ENCODE data around the gene SMU1.

Gene SMU1

DNA sequence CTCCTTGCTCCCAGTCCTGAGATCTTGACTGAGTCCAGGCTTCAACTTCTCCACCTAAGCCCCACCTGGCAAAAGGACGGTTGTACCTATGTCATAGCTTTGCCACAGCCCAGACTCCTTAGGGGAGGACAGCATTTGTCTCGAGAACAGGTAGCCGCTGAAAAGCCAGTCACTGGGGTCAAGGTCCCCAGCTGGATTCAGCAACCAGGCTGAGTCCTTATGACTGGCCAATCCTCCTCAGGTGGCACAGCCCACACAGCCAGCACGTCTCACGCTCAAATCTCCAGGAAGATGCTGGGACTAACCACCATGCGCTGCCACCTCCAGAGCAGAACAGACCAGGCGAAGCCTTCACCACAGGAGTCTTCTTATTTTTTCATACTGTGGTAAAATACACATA is 27.9 kb upstream of the SMU1 start:
- DNase-seq, result no peak

DNA sequence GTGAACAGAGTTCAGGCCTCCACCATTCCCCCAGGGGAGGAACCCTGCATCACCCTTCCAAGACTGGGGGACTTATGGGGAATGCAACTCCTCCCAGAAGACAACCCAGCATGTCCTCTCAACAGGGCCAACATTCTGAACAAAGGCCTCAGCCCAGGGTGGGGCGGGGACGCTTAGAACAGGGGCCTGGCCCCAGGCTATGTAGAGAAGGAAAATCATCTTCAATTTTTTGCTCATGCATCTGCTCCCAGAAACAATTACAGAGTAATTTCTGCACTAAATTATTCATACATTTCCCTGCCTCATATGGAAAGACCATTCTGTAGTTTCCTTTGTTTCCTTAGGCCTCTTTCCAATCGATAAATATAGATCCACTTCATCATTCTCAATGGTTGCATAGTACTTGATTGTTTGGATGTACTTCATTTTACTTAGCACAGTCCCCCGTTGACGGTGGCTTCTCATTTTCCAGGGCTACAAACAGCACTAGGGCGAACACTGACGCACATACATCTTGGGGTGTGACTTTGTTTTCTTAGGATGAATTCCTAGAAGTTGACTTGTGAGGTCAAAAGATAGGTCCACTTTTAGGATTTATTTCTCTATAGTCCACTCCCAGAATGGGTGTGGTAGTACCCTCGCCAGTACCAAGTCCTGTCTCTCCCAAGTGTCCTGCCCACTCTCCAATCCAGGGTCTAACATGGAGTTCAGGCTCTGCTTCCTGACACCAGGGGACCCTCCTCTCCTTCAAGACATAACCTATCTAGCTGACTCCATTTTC is 27.2 kb upstream of the SMU1 start:
- peak; percentile 87 for DNase-seq

DNA sequence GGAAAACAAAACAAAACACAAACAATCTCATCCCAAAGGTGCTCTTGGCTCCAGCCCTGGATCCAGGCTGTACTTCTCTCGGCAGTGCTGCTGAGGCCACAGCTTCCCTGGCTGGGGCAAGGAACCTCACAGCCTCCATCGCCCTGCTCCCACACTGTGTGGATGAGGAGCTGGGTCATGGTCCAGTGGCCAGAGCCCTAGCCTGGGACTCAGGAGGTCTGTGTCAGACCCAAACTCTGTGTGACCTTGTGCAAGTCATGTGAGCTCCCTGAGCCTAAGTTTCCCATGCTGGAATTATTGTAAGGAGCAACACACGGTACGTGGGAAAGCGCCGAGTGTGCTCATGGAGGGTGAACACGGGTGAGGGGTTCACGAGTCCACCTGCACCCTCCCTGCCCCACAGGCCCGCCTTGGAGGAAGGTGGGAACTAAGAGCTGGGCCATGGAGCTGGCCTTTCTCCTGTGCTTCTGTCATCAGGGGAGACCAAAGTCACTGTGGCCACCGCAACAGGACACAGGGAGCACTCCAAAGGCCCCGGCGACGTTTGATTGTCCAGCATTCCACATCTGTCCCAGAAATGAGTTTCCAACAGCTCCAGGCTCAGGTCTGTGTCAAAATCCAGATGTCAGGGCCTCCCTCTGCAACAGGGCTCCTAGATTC is 26.2 kb upstream of the SMU1 start:
- no peak for DNase-seq

DNA sequence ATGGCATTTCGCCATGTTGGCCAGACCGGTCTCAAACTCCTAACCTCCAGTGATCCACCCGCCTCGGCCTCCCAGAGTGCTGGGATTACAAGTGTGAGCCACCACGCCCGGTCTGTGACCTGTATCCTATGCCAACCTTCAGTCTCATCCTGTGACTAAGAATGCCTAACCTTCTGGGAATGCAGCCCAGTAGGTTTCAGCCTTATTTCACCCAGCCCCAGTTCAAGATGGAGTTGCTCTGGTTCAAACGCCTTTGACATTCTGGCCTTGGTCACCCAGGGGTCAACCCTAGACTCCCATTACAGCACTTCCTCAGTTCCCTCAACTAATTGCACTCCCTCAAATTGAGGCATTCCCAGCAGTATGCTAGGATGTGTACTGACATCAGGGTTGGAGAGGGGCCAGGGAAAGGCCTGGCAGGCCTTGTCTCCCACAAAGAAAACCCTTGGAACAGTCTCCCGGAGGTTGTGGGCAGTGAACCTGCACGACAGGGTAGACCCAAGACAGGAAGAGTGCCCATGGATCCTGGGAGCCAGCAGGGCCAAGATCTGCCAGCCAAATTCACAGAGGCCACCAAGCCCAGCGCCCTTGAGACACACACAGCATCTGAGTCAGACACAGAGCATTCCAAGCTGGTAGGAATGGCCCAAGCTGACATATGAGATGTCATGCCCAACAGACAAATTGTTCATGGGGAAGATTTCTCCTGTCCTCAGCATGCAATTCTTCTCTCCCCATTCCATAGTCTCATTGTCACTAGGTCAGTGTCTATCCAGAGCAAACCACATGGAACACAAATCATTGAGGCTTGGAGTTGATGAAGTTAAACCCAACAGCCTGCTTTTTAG is 24.9 kb upstream of the SMU1 start:
- DNase-seq, result no peak

DNA sequence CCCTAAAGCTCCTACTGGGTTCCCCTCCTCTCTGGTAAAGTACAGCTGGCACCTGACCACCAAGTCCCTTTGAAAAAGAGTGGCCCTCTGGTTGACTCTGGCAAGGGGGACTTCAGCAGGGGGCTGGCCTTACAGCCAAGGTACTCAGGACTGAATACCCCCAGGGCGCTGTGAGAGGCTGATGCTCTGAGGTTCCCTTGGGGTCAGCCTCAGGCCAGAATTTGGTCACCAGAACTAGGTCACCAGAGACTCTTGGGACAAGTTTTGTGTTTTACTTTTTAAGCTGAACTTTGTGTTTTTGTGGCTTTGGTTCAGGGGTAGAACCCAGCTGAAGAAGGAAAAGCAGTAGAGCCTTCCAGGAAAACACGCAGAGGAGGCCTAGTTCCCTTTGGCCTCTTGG is 23.3 kb upstream of the SMU1 start:
- DNase-seq, result no peak

DNA sequence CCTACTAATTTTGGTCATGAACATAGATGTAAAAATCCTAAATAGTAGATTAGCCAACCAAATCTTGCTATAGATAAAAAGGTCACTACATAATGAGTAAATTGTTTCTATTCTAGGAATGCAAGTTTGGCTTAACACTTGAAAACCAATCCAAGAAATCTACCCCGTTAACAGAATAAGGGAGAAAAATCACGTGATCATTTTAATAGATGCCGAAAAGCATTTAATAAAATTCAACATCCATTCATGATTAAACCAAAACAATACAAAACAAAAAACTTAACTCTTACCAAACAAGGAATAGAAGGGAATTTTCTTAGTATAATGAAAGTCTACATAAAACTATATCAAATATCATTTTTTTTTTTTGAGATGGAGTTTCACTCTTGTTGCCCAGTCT is 20.7 kb upstream of the SMU1 start:
- no peak for DNase-seq

DNA sequence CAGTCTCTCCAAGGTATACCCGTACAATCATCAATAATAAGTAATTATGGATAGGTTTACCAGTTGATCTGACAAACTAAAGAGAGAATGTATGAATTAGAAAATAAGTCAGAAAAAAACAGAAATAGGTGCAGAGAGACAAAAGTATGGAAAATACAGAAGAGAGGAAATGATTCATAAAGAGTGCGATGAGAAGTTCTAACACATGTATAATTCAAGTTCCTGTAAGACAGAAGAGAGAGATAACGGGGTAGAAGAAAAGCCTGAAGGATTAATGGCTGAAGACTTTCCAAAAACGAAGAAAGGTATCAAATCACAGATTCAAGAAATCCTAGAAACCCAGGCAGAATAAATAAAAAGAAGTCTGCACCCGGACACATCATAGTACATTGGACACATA is 16.2 kb upstream of the SMU1 start:
- no peak for DNase-seq

DNA sequence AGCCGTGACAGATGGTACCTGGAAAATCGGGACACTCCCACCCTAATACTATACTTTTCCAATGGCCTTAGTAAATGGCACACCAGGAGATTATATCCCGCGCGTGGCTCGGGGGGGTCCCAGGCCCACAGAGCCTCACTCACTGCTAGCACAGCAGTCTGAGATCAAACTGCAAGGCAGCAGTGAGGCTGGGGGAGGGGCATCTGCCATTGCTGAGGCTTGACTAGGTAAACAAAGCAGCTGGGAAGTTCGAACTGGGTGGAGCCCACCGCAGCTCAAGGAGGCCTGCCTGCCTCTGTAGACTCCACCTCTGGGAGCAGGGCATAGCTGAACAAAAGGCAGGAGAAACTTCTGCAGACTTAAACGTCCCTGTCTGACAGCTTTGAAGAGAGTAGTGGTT is 9.2 kb upstream of the SMU1 start:
- DNase-seq, result peak; percentile 51

DNA sequence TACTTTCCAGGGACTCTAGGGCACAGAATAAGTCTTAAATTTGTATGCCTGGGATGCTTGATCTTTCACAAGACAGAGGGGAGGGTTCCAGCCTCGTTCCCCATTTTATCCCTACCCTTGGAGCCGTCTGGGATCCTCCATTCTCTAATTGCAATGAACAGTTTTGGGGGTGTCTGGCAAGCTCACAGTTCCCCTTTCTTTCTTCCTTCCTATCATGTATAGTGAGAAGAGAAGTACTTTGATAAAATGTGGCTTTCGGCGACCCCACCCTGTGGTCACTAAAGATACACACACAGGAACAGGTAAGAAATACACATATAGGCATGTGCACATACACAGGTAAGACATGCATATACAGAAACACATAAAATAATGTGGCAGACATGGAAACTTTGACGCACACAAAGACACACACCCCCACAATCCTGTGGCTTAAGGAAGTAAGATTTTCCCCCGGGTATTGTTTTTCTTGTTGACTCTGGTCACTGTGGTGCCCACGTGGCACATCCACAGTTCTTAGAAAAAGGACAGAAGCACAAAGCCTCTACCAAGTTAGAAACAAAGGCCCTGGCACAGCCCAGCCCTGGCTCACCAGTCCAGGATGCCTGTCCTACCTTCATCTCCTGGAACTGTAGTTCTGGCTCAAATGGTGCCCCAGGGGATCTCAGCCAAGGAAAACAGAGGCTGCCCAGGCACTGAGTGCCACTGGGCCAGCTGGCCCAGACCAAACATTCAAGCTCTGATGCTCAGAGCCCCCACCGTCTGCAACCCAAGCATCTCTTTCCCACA is 6.3 kb upstream of the SMU1 start:
- peak; percentile 30 for DNase-seq

DNA sequence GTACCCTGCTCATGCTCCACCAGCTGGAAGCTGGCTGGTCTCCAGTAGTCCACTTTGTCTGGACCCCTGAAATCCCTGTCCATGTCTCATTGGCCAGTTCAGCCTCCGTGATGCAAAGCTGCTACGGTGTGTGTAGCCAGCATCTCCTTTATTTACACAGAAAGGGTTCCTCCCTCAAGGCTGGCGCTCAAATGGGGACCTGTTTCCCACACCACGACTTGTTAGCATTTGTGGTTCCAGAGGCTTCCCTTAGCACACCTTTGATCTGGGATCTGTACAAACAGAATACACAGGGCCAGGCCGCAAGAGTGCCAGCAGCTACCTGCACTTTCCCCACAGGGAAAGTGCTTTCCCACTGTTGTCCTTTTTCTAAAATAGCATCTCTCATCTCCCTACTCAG is 5.7 kb upstream of the SMU1 start:
- peak; percentile 25 for DNase-seq

DNA sequence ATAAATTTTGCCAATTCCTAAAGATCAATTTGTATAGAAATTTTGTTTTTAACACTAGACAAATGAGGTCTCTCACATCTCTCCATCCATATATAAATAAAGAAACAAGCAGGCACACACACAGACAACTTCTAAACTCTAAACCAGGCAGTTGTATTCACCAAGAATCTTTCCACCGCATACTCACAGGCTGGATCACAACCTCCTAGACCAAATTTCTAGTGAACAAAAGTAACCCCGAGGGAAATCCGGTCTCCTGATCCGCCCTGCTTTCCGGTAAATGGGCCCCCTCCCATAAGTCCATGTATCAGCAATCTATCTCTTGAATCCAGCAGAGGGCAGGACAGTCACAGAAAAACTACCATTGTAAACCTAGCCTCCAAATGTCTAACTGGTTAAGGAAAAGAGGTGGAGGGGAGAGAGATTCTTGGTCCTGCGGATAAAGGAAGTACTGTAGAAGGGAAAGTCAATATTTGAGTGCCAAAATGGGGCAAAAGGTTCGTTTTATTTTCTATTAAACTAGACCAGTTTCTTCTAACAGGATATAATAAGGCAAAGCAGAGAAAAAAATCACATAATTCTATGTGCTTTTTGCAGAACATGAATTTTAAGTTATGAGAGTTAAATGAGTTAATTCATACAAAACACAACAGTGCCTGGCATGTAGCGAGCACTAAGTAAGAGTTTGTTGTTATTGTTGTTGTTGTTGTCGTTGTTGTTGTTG is 4.8 kb upstream of the SMU1 start:
- peak; percentile 95 for DNase-seq

DNA sequence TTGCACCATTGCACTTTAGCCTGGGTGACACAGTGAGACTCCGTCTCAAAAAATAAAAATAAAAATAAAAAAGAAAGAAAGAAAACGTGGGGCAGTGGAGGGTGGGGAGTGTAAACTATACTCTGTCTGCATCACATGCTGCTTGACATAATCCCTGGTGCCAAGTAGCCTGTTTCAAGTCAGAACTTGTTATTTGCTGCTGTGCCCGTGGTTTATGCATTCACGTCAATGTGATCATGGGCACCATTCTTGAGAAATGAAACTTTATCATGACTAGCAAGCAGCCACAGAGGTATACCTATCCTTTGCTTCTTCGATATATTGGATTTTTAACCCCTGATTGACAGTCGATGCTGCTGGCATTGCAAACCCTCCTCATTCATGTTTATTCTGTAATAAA is 4.1 kb upstream of the SMU1 start:
- DNase-seq, result peak; percentile 33

DNA sequence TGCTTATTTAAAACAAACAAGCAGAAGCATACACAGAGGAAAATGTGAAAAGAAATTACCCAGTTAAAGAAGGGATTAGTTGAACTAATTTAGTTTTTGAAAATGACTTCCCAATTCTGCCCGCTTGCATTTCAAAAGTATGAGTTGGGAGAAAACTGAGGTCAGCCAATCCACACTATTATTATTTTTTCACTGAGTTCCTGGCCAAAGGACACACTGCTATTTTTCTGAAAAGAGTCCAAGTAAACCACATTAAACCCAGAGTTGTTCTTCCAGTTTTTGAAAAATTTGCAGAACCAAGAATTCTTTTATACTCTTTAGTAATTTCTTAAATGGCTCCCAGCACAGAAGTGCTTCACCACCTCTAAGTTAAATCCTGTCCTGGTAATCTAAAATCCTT is 7.5 kb downstream of the SMU1 start:
- no peak for DNase-seq

DNA sequence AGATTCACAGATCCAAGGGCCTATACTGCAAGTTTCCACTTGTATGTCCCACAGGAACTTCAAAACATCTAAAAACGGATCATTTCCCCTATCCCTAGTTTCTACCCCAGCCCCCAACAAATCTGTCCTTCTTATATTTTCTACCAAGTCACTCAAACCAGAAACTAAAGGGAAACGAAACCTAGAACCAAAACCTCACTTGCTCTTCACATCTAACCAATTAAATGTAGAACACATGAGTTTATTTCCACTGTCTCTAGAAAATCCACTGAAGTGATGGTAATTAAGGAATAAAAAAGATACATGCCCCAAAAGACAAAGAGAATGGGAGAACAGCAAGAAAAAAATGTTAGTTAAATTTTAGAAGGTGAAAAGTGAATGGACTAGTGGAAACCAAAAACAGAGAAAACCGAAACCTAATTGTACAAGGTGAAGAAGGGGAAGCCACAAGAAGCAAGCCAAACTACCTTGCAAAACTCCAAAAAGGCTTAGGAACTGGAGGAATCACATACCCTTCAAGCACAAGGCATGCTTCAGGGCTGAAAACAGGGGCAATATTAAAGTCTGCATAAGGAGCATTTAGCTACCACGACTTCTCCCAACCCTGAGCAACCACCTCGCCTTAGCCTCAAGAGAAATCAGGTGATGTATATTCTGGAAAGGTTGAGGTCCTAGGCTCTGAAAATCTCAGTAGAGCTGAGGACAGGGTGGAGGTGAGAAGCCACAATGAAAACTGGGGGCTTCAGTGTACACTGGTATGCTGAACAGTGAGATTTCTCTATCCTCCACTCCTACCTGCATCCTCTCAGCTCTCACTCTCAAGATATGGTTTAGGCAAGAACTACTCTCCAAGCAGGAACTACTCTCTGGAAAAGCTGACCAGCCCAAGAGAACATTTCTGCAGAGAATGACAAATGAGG is 11.1 kb downstream of the SMU1 start:
- DNase-seq, result no peak

DNA sequence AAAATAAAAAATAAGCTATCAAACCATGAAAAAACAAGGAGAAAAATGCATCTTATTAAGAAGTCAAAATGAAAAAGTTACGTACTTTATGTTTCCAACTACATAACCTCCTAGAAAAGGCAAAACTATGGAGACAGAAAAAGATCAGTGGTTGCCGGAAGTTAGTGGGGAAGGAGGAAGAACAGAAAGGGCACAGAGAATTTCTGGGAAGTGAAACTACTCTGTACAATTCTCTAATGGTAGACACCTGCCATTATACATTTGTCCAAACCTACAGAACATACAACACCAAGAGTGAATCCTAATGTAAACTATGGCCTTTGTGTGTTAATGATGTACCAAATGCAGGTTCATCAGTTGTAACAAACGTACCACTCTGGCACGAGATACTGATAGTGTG is 25.3 kb downstream of the SMU1 start:
- no peak for DNase-seq

DNA sequence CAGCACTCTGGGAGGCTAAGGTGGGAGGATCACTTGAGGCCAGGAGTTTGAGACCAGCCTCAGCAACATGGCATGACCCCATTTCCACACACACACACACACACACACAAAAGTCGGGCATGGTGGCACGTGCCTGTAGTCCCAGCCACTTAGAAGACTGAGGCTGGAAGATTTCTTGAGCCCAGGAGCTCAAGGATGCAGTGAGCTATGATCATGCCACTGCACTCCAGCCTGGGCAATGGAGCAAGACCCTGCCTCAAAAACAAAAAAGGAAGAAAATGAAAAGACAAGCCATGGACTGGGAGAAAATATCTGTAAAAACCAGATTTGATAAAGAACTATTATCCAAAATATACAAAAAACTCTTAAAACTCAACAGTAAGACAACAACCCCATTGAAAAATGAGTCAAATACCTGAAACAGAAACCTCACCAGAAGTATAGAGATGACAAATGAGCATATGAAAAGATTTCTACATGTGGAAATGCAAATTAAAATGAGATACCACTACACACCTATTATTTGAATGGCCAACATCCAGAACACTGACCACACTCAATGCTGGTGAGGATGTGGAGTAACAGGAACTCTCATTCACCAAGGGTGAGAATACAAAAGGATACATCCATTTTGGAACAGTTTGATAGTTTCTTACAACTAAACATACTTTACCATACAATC is 26.7 kb downstream of the SMU1 start:
- DNase-seq, result no peak

DNA sequence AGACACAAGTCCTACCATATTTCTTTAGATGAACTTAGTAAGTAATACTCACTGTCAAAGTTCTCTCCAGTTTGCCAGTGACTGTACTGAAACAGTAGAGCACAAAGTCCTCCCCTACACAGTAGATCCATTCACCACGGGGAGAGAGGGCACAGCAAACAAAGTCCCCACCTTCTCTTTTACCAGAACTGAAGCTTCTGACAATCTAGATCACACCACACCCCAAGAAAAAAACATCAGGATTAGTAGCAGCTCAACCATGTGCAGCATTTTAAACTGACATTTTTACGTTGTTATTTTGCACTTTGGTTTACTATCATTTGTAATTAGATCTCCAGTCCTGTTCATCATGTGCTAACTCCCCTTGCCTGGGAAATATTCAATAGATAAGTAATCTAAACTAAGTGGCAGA is 28.4 kb downstream of the SMU1 start:
- DNase-seq, result no peak

DNA sequence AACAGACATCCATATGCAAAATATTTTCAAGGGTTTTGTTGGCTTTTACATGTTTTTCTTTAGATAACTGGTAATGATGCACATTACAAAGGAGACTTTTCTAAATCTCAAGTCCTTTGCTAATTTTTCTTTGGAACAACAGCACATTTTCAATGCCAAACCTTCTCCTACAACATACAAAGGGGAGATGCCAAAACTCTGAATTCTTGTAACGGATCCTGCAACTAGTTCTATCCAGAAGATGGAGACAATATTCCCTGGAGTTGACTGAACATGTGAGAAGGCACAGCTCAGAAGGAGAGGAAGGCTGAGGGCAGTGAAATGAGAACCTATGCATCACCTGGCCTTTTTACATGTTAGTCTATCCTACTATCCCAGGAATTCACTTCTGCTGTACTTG is 30.4 kb downstream of the SMU1 start:
- DNase-seq, result no peak

DNA sequence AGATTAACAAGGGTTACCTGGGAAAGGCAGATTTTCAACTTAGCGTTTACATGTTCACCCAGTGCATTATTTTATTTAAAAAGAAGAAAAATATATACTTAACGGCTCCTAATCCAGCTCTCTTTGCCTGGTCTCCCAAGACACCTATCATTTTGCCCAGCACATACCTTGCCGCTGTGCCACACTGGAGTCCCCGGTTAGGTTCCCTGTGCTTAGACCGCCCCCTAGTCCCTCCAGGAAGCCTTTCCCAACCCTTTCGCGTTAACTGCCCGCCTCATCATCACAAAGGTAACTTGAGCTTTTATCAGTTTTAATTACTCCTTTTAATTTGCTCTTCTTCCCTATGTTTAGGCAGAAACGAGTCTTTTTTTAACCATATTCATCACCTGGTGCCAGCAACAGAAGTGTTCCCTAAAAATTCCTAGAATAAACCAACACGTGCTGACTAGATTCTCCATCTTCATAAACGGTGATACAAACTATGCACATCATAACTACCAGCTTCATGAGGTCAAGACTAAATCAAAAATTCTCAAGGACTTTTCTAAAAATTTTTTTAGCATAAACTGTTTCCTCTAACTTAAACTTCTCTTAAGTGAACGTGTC is 31.7 kb downstream of the SMU1 start:
- peak; percentile 85 for DNase-seq

DNA sequence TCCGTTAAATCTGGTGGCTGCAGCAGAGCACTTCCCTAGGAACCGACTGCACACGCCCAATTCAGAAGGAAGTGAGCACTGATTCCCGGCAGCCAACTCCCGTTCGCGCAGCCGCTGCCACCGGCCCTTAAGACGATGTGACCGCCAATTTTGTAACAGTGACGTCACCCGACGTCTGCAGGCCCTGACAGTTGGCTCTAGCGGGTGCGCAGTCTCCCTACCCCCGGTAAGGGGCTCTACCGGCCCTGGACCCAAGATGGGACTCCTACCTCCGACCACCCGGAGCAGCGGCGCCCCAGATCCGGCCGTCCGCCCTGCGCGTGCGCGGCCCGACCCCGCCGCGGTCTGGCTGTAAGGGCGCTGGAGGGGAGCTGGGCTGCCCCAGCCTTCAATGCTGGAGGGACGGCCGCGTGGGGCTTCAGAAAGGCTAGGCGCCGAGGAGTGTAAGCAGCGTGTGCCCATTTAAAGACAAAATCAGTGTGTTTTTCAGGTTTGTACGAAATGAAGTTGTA is 32.3 kb downstream of the SMU1 start:
- peak; percentile 98 for DNase-seq

Data from NCI-H69 (cell line).